ENCODE measurements around the gene CFAP73.

The CFAP73 gene

DNA sequence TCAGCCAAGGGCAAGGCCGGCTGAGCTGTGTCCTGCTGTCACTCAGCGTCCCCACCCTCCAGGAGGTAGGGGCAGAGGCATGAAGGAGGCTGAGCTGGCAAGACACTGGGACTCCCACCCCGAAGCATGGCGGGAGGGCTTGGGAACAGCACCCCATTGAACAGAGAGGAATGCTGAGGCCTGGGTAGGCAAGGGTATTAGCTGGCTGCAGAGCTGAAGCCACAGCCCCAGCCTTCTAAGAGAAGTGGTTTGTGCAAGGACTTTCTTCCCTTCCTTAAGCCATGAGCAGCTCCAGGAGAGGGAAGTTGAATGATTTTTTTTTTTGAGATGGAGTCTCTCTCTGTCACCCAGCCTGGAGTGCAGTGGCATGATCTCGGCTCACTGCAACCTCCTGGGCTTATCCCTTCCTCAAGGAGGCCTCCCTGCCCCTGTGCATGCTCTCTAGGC lies 6.6 kb upstream of the CFAP73 start:
- DNase-seq = no peak

DNA sequence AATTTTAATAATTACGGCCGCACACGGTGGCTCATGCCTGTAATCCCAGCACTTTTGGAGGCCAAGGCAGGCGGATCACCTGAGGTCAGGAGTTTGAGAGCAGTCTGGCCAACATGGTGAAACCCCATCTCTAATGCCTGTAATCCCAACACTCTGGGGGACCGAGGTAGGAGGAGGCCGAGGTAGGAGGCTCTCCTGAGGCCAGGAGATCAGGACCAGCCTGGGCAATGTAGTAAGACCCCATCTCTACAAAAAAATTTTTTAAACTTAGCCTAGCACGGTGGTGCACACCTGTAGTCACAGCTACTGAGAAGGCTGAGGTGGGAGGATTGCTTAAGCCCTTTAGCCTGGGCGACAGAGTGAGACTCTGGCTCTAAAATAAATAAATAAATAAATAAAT lies 5.6 kb upstream of the CFAP73 start:
- DNase-seq = no peak

DNA sequence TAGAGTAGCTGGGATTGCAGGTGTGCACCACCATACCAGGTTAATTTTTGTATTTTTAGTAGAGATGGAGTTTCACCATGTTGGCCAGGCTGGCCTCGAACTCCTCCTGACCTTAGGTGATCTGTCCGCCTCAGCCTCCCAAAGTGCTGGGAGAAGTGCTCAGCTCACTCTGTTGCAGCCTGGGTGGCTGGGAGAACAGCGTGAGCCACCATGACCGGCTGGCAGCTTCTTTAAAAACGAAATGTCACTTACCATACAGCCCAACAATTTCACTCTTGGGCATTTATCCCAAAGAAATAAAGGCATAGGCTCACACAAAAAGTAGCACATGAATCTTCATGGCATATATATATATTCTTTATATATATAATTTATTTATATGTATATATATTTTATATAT lies 4.7 kb upstream of the CFAP73 start:
- no peak for DNase-seq

DNA sequence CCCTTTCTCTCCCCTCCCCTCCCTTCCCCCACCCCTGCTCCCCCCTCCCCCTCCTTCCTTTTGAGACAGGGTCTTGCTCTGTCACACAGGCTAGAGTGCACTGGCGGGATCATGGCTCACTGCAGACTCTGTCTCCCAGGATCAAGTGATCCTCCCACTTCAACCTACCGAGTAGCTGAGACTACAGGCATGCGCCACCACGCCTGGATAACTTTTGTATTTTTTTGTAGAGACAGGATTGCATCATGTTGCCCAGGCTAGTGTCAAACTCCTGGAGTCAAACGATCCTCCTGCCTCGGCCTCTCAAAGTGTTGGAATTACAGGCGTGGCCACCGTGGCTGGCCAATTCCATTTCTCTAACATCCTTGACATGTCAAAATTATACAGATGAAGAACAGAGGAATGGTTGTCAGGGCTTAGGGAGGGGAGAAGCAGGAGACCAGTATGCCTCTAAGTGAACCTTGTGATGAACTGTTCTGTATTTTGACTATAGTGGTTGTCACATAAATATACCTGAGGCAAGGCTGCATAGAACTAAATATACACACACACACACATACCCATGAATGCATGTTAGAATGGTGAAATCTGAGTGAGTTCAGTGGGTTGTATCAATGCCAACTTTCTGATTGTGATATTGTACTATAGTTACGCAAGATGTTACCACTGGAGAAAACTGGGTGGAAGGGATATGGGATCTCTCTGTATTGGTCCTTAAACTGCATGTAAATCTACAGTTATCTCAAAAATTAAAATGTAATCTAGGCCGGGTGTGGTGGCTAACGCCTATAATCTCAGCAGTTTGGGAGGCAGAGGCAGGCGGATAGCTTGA lies 3.6 kb upstream of the CFAP73 start:
- DNase-seq = no peak

GRCh38 chr12:113146999-113147398 lies 2.5 kb upstream of the CFAP73 start:
- no peak for DNase-seq

DNA sequence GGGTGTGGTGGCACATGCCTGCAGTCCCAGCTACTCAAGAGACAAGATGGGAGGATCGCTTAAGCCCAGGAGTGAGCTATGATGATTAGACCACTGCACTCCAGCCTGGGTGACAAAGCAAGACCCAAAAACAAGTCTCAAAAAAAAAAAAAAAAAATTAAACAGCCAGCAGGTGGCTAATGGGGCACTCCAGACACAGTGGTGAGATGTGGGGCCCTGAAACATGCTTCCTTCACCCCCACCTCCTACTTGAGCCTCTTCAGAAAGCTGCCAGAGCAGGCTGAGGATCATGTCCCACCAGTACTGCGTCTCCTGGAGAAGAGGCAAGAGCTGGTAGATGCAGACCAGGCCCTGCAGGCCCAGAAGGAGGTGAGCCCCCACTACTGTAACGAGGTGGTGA lies 2.1 kb downstream of the CFAP73 start:
- no peak for DNase-seq

- DNase-seq = no peak
Observed at GRCh38 chr12:113152196-113152834, 2.8 kb downstream of the CFAP73 start.

GRCh38 chr12:113152835-113153814 lies 3.6 kb downstream of the CFAP73 start:
- peak; percentile 41 to 58 for DNase-seq

GRCh38 chr12:113154351-113154973 lies 4.9 kb downstream of the CFAP73 start:
- DNase-seq = peak in 1 of 2 experiments; percentile 21

GRCh38 chr12:113155060-113155459 lies 5.5 kb downstream of the CFAP73 start:
- DNase-seq = no peak

GRCh38 chr12:113155646-113156045 lies 6.1 kb downstream of the CFAP73 start:
- no peak for DNase-seq

DNA sequence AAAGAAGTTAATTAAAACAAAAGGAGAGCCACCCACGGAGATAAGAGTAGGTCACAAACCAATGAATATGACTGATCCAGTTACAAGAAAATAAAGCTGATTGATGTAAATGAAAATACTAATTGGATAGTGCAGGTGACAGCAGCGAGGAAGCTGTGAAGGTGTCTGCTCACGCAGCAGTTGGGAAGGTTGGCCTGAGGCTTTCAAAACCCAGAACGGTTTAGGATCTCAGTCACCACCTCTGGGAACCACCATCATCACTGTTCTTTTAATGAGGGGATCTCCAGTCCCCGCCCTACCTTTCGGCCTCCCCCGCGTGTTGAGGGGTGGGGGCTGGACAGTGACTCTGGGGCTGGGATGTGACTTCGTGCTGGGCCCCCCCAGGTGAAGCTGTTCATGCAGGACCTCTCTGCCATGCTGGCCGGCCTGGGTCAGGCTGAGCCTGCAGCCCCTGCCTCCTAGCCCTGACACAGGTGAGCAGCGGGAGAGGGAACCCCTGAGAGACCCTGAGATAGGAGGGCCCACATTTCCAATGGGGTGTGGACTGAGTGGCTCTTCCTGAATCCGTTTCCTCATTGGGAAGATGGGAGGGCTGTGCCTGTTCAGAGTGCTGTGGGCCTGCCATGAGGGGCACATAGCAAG lies 7.8 kb downstream of the CFAP73 start:
- DNase-seq = no peak

DNA sequence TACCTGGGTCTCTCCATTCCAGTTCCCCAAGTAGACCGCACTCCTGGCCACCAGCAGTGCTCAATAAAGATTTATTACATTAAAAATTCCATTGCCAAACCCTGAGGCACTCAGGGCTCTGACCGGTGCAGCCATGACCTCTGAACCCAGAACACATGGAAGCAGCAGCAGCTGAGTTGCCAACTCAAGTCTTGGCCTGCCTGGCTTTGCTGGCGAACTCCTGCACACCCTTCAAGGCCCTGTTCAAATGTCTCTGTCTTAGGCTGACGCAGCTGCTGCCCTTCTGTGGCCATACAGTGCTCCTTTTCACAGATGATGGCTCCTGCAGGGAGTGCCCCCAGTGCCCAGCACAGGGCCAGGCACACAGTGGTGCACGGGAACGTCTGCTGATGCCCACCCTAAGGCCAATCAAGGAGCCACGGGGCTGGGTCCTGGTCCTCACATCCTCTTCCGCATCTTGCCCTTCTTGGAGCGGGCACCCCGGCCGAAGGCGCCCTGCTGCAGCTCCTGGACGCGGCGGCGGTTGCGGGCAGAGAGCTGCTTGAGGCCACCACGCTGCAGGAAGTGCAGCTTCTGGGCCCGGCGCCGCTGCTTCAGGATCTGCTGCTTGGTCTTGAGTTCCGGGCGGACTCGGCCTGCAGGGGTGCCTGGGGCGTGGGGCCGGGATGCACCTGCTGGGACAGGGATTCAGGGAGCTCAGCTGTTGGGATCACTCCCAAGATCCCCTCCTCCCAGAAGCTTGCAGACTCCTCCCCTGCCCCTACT lies 9.1 kb downstream of the CFAP73 start:
- DNase-seq = no peak

GRCh38 chr12:113159937-113160336 lies 10.4 kb downstream of the CFAP73 start:
- DNase-seq = no peak

GRCh38 chr12:113161415-113162016 lies 12.0 kb downstream of the CFAP73 start:
- peak; percentile 89 to 96 for DNase-seq

GRCh38 chr12:113162102-113163029 lies 12.8 kb downstream of the CFAP73 start:
- no peak for DNase-seq

GRCh38 chr12:113163030-113163360 lies 13.5 kb downstream of the CFAP73 start:
- DNase-seq = no peak

- DNase-seq = no peak
Observed at GRCh38 chr12:113164014-113164413, 14.5 kb downstream of the CFAP73 start.

DNA sequence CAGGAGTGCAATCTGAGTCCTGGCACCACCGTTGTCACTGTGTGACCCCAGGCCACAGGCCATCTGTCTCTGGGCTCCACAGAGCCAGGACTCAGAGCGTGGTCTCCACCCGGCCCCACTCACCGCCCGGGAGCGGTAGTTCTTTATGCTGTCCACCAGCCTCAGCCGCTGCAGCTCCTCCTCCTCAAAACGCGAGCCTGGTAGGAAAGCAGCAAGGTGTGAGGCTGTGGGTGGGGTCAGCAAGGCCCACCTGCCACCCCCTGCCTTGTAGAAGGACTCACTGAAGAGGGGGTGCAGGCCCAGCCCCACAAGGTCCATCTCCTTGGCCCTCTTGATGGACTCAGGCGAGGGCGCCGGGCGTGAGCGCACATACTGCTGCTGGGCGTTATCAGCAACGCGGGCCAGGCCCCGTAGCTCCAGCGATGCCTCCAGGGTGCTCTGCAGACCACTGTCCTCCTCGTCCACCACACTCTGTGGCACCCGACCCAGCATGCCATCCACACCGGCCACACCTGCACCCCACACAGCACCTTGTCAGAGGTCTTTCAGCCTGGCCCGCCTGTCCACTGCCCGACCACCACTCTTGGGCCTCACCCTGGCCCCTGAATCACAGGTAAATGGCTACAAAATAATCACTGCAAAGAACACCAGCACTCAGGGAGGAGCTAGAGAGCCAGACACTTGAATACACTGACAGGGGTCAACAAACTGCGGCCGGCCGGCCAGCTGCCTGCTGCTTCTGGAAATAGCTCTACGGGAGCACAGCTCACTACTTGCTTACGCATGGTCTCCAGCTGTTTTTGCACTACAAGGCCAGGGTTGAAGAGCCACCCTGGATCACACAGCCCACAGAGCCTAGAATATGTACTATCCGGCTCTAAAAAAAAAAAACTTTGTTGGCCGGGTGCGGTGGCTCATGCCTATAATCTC lies 16.3 kb downstream of the CFAP73 start:
- no peak for DNase-seq
